DLD1 (cell line): ENCODE results near the gene CLMN.
"Not testable (repeated sequence)": the region's sequence is repeated elsewhere in the genome, so short reads cannot be mapped to it uniquely, and the experiment has no call there.

Experiments
- in situ Hi-C: cut with HindIII; loops from 2 replicates; pipeline ENCODE4 v1.10.0; 2017; ENCODE audit warnings: low sequenced_read_pairs

CLMN gene

GRCh38 chr14:95222870-95223398 lies 96.8 kb downstream of the CLMN start:
- in situ Hi-C loops, result no loop called here

GRCh38 chr14:95222151-95222631 lies 97.5 kb downstream of the CLMN start:
- in situ Hi-C loops, result no loop called here

GRCh38 chr14:95221531-95221930 lies 98.2 kb downstream of the CLMN start:
- in situ Hi-C loops, result no loop called here

GRCh38 chr14:95220663-95221231 lies 99.0 kb downstream of the CLMN start:
- in situ Hi-C loops, result no loop called here

GRCh38 chr14:95218472-95219193 lies 101.1 kb downstream of the CLMN start:
- in situ Hi-C loops, result no loop called here

GRCh38 chr14:95218006-95218405 lies 101.7 kb downstream of the CLMN start:
- in situ Hi-C loops, result no loop called here

- in situ Hi-C loops, result no loop called here
Measured at GRCh38 chr14:95217391-95217900, 102.3 kb downstream of the CLMN start.

- in situ Hi-C loops, result no loop called here
Measured at GRCh38 chr14:95216008-95216407, 103.7 kb downstream of the CLMN start.

- in situ Hi-C loops, result no loop called here
Measured at GRCh38 chr14:95215094-95215725, 104.5 kb downstream of the CLMN start.

- in situ Hi-C loops, result no loop called here
Measured at GRCh38 chr14:95213774-95214173, 105.9 kb downstream of the CLMN start.

- in situ Hi-C loops, result no loop called here
Measured at GRCh38 chr14:95211721-95212504, 107.8 kb downstream of the CLMN start.

GRCh38 chr14:95210699-95211098 lies 109.0 kb downstream of the CLMN start:
- in situ Hi-C loops, result no loop called here

- in situ Hi-C loops, result no loop called here
Measured at GRCh38 chr14:95208598-95208997, 111.1 kb downstream of the CLMN start.

GRCh38 chr14:95207475-95208233 lies 112.1 kb downstream of the CLMN start:
- in situ Hi-C loops, result no loop called here

- in situ Hi-C loops, result no loop called here
Measured at GRCh38 chr14:95206534-95206933, 113.2 kb downstream of the CLMN start.

- in situ Hi-C loops, result no loop called here
Measured at GRCh38 chr14:95204705-95205104, 115.0 kb downstream of the CLMN start.

GRCh38 chr14:95201745-95202144 lies 118.0 kb downstream of the CLMN start:
- in situ Hi-C loops, result not testable (repeated sequence)

- in situ Hi-C loops, result no loop called here
Measured at GRCh38 chr14:95200404-95200803, 119.3 kb downstream of the CLMN start.

GRCh38 chr14:95199298-95199983 lies 120.3 kb downstream of the CLMN start:
- in situ Hi-C loops, result no loop called here

- in situ Hi-C loops, result no loop called here
Measured at GRCh38 chr14:95198320-95198719, 121.4 kb downstream of the CLMN start.
